ENCODE data around the gene ZIM2.

ZIM2 gene

DNA sequence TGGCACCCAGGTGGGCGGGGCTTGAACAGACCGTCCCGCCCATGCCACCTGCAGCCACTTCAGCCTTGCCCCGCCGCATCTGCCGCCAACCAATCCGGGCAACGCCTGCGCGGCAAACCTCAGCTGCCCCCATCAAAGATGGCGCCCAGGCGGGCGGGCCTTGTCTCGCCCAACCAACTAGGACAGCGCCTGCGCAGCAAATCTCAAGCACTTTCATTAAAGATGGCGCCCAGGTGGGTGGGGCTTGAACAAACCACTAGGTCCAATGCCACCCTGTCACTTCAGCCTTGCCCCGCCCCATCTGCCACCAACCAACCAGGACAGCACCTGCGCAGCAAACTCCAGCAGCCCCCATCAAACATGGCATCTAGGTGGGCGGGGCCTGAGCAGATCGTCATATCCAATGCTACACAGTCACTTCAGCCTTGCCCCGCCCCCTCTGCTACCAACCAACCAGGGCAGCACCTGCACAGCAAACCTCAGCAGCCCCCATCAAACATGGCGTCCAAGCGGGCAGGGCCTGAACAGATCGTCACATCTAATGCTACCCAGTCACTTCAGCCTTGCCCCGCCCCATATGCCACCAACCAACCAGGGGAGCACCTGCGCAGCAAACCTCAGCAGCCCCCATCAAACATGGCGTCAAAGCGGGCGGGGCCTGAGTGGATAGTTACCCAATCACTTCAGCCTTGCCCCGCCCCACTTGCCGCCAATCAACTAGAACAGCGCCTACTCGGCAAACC, 1.4 kb downstream of the ZIM2 start:
- TF ChIP-seq, protein P1, sequence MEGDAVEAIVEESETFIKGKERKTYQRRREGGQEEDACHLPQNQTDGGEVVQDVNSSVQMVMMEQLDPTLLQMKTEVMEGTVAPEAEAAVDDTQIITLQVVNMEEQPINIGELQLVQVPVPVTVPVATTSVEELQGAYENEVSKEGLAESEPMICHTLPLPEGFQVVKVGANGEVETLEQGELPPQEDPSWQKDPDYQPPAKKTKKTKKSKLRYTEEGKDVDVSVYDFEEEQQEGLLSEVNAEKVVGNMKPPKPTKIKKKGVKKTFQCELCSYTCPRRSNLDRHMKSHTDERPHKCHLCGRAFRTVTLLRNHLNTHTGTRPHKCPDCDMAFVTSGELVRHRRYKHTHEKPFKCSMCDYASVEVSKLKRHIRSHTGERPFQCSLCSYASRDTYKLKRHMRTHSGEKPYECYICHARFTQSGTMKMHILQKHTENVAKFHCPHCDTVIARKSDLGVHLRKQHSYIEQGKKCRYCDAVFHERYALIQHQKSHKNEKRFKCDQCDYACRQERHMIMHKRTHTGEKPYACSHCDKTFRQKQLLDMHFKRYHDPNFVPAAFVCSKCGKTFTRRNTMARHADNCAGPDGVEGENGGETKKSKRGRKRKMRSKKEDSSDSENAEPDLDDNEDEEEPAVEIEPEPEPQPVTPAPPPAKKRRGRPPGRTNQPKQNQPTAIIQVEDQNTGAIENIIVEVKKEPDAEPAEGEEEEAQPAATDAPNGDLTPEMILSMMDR (conservative IDR thresholded peaks at IDR 0.05; ENCODE audit: low read length), result no peak
- DNase-seq (ENCODE audit: low read depth), result peak; percentile 3
- H3K4me3 ChIP-seq (ENCODE audit: low read length), result no peak overlapping the region

DNA sequence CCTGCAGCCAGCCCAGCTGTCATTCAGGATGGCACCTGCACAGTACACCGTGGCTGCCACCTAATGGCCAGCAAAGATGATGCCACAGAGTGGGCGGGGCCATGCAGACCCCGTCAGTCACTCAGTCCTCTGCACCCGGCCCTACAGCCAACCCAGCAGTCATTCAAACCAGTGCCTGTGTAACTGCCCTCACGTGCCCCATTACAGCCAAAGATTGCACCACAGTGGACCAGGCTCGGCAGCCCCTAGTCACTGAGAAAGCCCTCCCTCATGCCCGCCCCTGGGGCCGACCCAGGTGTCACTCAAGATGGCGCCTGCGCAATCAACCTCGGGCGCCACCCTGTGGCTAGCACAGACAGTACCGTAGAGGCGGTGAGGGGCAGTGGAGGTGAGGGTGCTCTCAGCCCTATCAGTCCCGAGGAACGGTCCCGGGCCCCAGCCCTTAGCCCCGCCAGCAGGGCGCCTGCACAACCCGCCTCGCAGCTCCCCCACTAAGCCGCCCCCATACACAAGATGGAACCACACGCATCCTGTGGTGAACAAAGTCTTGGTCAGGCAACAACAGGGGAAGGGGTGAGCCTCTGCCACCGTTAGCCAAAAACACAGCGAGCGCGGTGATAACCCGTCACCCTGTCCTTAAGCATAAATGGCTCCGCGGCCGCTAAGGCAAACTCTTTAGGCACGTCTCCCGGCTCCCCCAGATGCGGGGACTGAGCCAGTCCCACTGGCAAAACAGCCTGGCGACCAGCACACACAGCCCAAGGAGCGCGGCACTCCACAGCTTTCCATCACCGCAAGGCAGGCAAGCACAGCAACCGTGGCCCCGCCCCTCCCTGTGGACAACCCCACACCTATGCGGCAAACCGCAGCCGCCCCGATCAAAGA, 2.3 kb downstream of the ZIM2 start:
- DNase-seq (ENCODE audit: low read depth), result no peak
- TF ChIP-seq, protein P1 (conservative IDR thresholded peaks at IDR 0.05; ENCODE audit: low read length), result no peak
- no peak overlapping the region for H3K4me3 ChIP-seq (ENCODE audit: low read length)

DNA sequence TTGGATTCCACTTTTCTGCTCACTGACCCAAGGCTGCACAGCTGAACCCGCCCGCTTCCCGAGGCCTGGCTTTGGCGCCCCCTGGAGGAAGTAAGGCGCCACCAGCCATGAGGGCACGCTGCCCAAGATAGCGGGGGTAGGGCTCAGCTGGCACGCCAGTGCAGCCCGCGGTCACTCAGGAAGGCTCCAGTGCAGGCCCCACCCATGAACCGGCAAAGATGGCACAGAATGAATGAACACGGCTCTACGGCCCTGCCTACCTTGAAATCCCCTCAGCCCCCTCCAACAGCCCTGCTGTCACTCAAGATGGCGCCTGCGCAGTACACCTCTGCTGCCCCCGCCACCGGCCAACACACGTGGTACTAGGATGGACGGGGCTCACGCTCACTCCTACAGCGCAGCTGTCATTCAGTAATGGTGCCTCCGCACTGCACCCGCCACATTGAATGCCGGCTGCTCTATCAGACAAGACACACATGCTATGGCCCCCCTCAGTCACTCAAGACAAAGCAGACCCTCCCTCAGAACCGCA, 3.0 kb downstream of the ZIM2 start:
- TF ChIP-seq, protein P1 (conservative IDR thresholded peaks at IDR 0.05; ENCODE audit: low read length), result no peak
- no peak for DNase-seq (ENCODE audit: low read depth)
- H3K4me3 ChIP-seq (ENCODE audit: low read length), result no peak overlapping the region

DNA sequence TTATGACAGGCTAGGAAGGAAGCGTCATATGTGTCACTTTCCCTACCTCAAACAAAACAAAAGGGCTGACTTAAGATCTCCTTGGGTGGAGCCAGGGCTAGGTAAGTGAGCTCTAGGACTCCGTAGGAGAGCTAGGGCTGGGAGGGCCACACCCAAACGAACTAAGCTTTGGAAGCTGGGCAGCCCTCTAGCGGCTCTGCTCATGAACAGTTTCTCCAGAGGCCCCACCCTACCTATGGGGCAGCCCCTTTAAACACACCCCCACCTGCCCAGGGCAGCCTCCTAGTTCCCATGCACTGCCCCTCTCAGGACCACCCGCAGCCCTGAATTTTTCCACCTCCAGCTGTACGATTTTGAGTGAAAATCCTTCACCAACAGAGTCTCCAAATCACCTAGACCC, 3.5 kb downstream of the ZIM2 start:
- H3K4me3 ChIP-seq (ENCODE audit: low read length), result no peak overlapping the region
- DNase-seq (ENCODE audit: low read depth), result no peak
- TF ChIP-seq, protein P1 (conservative IDR thresholded peaks at IDR 0.05; ENCODE audit: low read length), result no peak

DNA sequence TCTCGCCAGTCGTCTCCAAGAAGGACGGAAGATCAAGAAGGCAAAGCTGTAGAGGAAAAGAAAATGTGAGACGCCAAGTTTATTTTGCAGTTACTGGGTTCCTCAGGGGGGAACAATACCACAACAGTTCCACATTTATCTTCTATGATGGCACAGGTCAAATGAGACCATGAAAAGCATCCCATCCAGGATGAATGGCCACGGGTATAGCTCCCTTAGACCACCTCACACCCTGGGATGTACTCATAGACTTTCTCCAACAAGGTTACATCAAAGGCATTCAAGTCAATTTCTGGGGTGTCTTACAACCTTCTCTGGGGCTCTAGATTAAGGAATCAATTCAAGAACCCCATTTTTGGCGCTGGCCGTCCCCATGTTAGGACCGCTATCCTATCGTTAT, 4.5 kb downstream of the ZIM2 start:
- no peak for DNase-seq (ENCODE audit: low read depth)
- no peak overlapping the region for H3K4me3 ChIP-seq (ENCODE audit: low read length)
- TF ChIP-seq, protein P1 (conservative IDR thresholded peaks at IDR 0.05; ENCODE audit: low read length), result no peak

DNA sequence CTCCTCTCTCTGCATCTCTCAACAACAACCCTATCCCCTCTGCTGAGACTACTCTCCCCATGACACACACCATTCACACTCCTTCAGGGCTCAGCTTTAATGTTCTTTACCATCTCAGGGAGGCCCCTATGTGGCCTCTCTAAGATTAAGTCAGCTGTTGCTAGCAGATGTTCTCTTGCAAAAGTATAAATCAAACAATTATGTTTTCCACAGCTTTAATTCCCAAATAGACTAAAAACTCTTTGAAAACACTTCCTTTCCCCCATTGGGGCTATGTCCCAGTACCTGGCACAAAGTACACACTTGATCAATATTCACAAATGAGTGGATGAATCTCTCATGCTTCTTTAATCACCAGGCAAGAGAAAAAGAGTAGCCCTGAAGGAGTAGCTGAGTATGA, 5.1 kb downstream of the ZIM2 start:
- no peak for DNase-seq (ENCODE audit: low read depth)
- TF ChIP-seq, protein P1 (conservative IDR thresholded peaks at IDR 0.05; ENCODE audit: low read length), result no peak
- no peak overlapping the region for H3K4me3 ChIP-seq (ENCODE audit: low read length)

Data from AG10803 (cell line).